ENCODE results near the gene FAM50A.

DNA sequence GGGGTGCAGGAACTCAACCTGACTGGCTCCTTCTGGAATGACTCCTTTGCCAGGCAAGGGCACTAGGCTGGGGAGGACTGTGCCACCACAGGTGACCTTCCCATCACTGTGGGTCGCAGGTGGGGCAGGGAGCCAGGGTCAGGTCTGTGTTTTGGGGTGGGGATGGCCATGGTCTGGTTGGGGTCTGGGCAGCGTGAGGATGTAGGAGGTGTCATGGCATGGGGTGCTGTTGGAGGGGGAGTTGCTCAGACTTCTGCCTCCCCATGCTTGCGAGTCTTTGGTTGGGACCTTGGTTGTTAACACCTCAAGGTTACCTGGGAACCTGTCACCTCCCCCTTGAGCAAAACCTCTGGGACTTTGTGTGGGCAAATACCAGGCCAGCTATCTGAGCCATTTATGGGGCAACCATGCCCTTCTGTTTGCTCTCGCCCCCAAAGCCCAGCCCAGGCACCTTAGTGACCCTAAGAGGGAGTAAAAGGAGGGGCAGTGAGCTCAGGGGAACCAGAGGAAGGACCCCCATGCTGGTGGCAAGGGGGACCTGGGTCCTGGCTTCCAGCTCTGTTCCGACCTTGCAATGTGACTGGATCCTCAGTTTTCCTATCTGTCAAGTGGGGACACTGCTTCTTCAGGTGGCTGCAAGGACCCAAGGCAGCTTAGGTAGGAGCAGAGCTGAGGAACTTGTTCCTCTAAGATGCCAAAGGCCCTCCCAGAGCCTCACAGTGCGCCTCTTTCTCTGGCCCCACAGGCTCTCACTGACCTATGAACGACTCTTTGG lies 9.4 kb upstream of the FAM50A start:
- TF ChIP-seq POLR2A (IDR thresholded peaks at IDR 0.05; ENCODE audit: low read depth): no peak
- TF ChIP-seq, protein P1, sequence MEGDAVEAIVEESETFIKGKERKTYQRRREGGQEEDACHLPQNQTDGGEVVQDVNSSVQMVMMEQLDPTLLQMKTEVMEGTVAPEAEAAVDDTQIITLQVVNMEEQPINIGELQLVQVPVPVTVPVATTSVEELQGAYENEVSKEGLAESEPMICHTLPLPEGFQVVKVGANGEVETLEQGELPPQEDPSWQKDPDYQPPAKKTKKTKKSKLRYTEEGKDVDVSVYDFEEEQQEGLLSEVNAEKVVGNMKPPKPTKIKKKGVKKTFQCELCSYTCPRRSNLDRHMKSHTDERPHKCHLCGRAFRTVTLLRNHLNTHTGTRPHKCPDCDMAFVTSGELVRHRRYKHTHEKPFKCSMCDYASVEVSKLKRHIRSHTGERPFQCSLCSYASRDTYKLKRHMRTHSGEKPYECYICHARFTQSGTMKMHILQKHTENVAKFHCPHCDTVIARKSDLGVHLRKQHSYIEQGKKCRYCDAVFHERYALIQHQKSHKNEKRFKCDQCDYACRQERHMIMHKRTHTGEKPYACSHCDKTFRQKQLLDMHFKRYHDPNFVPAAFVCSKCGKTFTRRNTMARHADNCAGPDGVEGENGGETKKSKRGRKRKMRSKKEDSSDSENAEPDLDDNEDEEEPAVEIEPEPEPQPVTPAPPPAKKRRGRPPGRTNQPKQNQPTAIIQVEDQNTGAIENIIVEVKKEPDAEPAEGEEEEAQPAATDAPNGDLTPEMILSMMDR (IDR thresholded peaks at IDR 0.05): no peak
- no peak for TF ChIP-seq EP300 (IDR thresholded peaks at IDR 0.05)

Data from esophagus muscularis mucosa (tissue), 4 donors.